ENCODE results near the gene STIP1.
A peak's percentile ranks its signal among the peaks of the same experiment; 100 is the strongest.

The STIP1 gene

GRCh38 chr11:64232182-64232966 lies 46.4 kb downstream of the STIP1 start:
- Histone ChIP-seq H3K4me1 (ENCODE audit: insufficient read depth, low read length) (peaks cover 70% of the 10 kb centered on the region), H3K4me3 (ENCODE audit: low read depth in 1 of 2, low read length in 2 of 2) (no peak overlapping the region), H3K9me3 (ENCODE audit: insufficient read depth, low read length, severe bottlenecking) (no peaks in the 10 kb centered on the region), H3K27me3 (ENCODE audit: insufficient read depth, low read length, poor library complexity) (no peaks in the 10 kb centered on the region), H3K27ac (ENCODE audit: low read length) (no peak overlapping the region), H3K9ac (ENCODE audit: low read depth, low read length) (no peak overlapping the region), H3K4me2 (ENCODE audit: insufficient read depth, low read length) (peak overlapping the region; percentile 95), H2AFZ (ENCODE audit: low read depth, low read length) (no peak overlapping the region), H3K79me2 (ENCODE audit: insufficient read depth, low read length) (peaks cover 23% of the 10 kb centered on the region), H3K36me3 (ENCODE audit: insufficient read depth, low read length) (peaks cover 16% of the 10 kb centered on the region), H4K20me1 (ENCODE audit: insufficient read depth, low read length) (peaks cover 13% of the 10 kb centered on the region)
- ATAC-seq (ENCODE audit: insufficient read depth, low read depth), result no peak
- no peak for DNase-seq
- TF ChIP-seq CTCF (IDR thresholded peaks at IDR 0.05; ENCODE audit: borderline replicate concordance, extremely low read depth, low read length, poor library complexity, severe bottlenecking) (no peak), EZH2 (IDR thresholded peaks at IDR 0.05; ENCODE audit: borderline replicate concordance, low read depth, low read length, severe bottlenecking) (no peak)

- peaks cover 66% of the 10 kb centered on the region for H3K4me1 ChIP-seq (ENCODE audit: insufficient read depth, low read length)
- H3K4me3 ChIP-seq (ENCODE audit: low read depth in 1 of 2, low read length in 2 of 2), result no peak overlapping the region
- no peak overlapping the region for H3K9ac ChIP-seq (ENCODE audit: low read depth, low read length)
- ATAC-seq (ENCODE audit: insufficient read depth, low read depth) (no peak), DNase-seq (no peak)
- TF ChIP-seq CTCF (IDR thresholded peaks at IDR 0.05; ENCODE audit: borderline replicate concordance, extremely low read depth, low read length, poor library complexity, severe bottlenecking), result no peak
- TF ChIP-seq EZH2 (IDR thresholded peaks at IDR 0.05; ENCODE audit: borderline replicate concordance, low read depth, low read length, severe bottlenecking), result no peak
- H3K27me3 ChIP-seq (ENCODE audit: insufficient read depth, low read length, poor library complexity), result no peaks in the 10 kb centered on the region
- H2AFZ ChIP-seq (ENCODE audit: low read depth, low read length), result no peak overlapping the region
- peaks cover 20% of the 10 kb centered on the region for H3K79me2 ChIP-seq (ENCODE audit: insufficient read depth, low read length)
- no peak overlapping the region for H3K4me2 ChIP-seq (ENCODE audit: insufficient read depth, low read length)
- H3K36me3 ChIP-seq (ENCODE audit: insufficient read depth, low read length), result peaks cover 22% of the 10 kb centered on the region
- H4K20me1 ChIP-seq (ENCODE audit: insufficient read depth, low read length), result peaks cover 13% of the 10 kb centered on the region
- H3K9me3 ChIP-seq (ENCODE audit: insufficient read depth, low read length, severe bottlenecking), result no peaks in the 10 kb centered on the region
- H3K27ac ChIP-seq (ENCODE audit: low read length), result no peak overlapping the region
Observed at GRCh38 chr11:64232967-64233315, 47.0 kb downstream of the STIP1 start.

GRCh38 chr11:64233913-64234586 lies 48.1 kb downstream of the STIP1 start, which contains the start of gene VEGFB:
Gene VEGFB, plus strand, starts transcription at chr11:64234584. Its CDS starts 250 bp downstream, at chr11:64234834.
- peaks cover 13% of the 10 kb centered on the region for H4K20me1 ChIP-seq (ENCODE audit: insufficient read depth, low read length)
- TF ChIP-seq CTCF (IDR thresholded peaks at IDR 0.05; ENCODE audit: borderline replicate concordance, extremely low read depth, low read length, poor library complexity, severe bottlenecking) (no peak), EZH2 (IDR thresholded peaks at IDR 0.05; ENCODE audit: borderline replicate concordance, low read depth, low read length, severe bottlenecking) (no peak)
- H2AFZ ChIP-seq (ENCODE audit: low read depth, low read length), result peak within 1 kb of the TSS; percentile 65
- H3K79me2 ChIP-seq (ENCODE audit: insufficient read depth, low read length), result peaks cover 20% of the 10 kb centered on the region
- peak within 1 kb of the TSS; percentile 57 to 88 for H3K4me3 ChIP-seq (ENCODE audit: low read depth in 1 of 2, low read length in 2 of 2)
- H3K27me3 ChIP-seq (ENCODE audit: insufficient read depth, low read length, poor library complexity), result no peaks in the 10 kb centered on the region
- H3K9ac ChIP-seq (ENCODE audit: low read depth, low read length), result peak within 1 kb of the TSS; percentile 71
- H3K27ac ChIP-seq (ENCODE audit: low read length), result peak within 1 kb of the TSS; percentile 74
- no peaks in the 10 kb centered on the region for H3K9me3 ChIP-seq (ENCODE audit: insufficient read depth, low read length, severe bottlenecking)
- DNase-seq (peak; percentile 74), ATAC-seq (ENCODE audit: insufficient read depth, low read depth) (peak; percentile 51)
- H3K4me2 ChIP-seq (ENCODE audit: insufficient read depth, low read length), result peak within 1 kb of the TSS; percentile 99
- peaks cover 33% of the 10 kb centered on the region for H3K36me3 ChIP-seq (ENCODE audit: insufficient read depth, low read length)
- H3K4me1 ChIP-seq (ENCODE audit: insufficient read depth, low read length), result peaks cover 60% of the 10 kb centered on the region

Data from DND-41 (cell line).